ENCODE results near the gene COX5A.
"Not testable (repeated sequence)": the region's sequence is repeated elsewhere in the genome, so short reads cannot be mapped to it uniquely, and the experiment has no call there.

COX5A gene

GRCh38 chr15:74917676-74918075 is 20.2 kb downstream of the COX5A start:
- no peak for TF ChIP-seq CTCF (IDR thresholded peaks at IDR 0.05; ENCODE audit: low read length)
- no peak for TF ChIP-seq EZH2 (IDR thresholded peaks at IDR 0.05; ENCODE audit: borderline replicate concordance, low read length)
- Histone ChIP-seq H3K36me3 (ENCODE audit: insufficient read depth, low read length) (peaks cover 93% of the 10 kb centered on the region), H3K9me2 (ENCODE audit: low read depth, low read length) (no peaks in the 10 kb centered on the region), H3K4me2 (ENCODE audit: low read length) (no peak overlapping the region), H3K27me3 (ENCODE audit: insufficient read depth, low read length) (no peaks in the 10 kb centered on the region), H3K4me3 (ENCODE audit: low read depth, low read length, poor library complexity, severe bottlenecking) (no peak overlapping the region), H3F3A (ENCODE audit: insufficient read depth, low read length) (no peaks in the 10 kb centered on the region), H3K4me1 (ENCODE audit: insufficient read depth, low read length, severe bottlenecking) (no peaks in the 10 kb centered on the region), H2AFZ (ENCODE audit: low read length) (no peak overlapping the region), H3K79me2 (ENCODE audit: insufficient read depth, low read length) (no peaks in the 10 kb centered on the region), H3K9ac (ENCODE audit: low read length) (no peak overlapping the region), H3K27ac (ENCODE audit: low read depth, low read length, poor library complexity, severe bottlenecking) (no peak overlapping the region), H3K9me3 (ENCODE audit: low read length) (no peaks in the 10 kb centered on the region), H4K20me1 (ENCODE audit: insufficient read depth, low read length) (no peaks in the 10 kb centered on the region)

GRCh38 chr15:74913799-74914198 is 24.1 kb downstream of the COX5A start:
- not testable (repeated sequence) for H3K27me3 ChIP-seq (ENCODE audit: insufficient read depth, low read length); H4K20me1 ChIP-seq (ENCODE audit: insufficient read depth, low read length); H3K9me3 ChIP-seq (ENCODE audit: low read length); H3K9ac ChIP-seq (ENCODE audit: low read length); H2AFZ ChIP-seq (ENCODE audit: low read length); H3K4me3 ChIP-seq (ENCODE audit: low read depth, low read length, poor library complexity, severe bottlenecking); H3K4me1 ChIP-seq (ENCODE audit: insufficient read depth, low read length, severe bottlenecking); H3K9me2 ChIP-seq (ENCODE audit: low read depth, low read length); H3K79me2 ChIP-seq (ENCODE audit: insufficient read depth, low read length); H3F3A ChIP-seq (ENCODE audit: insufficient read depth, low read length); H3K27ac ChIP-seq (ENCODE audit: low read depth, low read length, poor library complexity, severe bottlenecking); H3K4me2 ChIP-seq (ENCODE audit: low read length)
- peaks cover 82% of the 10 kb centered on the region for H3K36me3 ChIP-seq (ENCODE audit: insufficient read depth, low read length)

GRCh38 chr15:74913041-74913440 is 24.8 kb downstream of the COX5A start:
- TF ChIP-seq EZH2 (IDR thresholded peaks at IDR 0.05; ENCODE audit: borderline replicate concordance, low read length) (no peak), CTCF (IDR thresholded peaks at IDR 0.05; ENCODE audit: low read length) (no peak)
- H3K4me3 ChIP-seq (ENCODE audit: low read depth, low read length, poor library complexity, severe bottlenecking), result no peak overlapping the region
- H3K4me2 ChIP-seq (ENCODE audit: low read length), result no peak overlapping the region
- peaks cover 75% of the 10 kb centered on the region for H3K36me3 ChIP-seq (ENCODE audit: insufficient read depth, low read length)
- no peak overlapping the region for H3K9ac ChIP-seq (ENCODE audit: low read length)
- no peak overlapping the region for H2AFZ ChIP-seq (ENCODE audit: low read length)
- no peaks in the 10 kb centered on the region for H3F3A ChIP-seq (ENCODE audit: insufficient read depth, low read length)
- no peaks in the 10 kb centered on the region for H3K9me2 ChIP-seq (ENCODE audit: low read depth, low read length)
- no peaks in the 10 kb centered on the region for H3K79me2 ChIP-seq (ENCODE audit: insufficient read depth, low read length)
- H4K20me1 ChIP-seq (ENCODE audit: insufficient read depth, low read length), result no peaks in the 10 kb centered on the region
- H3K9me3 ChIP-seq (ENCODE audit: low read length), result no peaks in the 10 kb centered on the region
- H3K27me3 ChIP-seq (ENCODE audit: insufficient read depth, low read length), result no peaks in the 10 kb centered on the region
- H3K4me1 ChIP-seq (ENCODE audit: insufficient read depth, low read length, severe bottlenecking), result no peaks in the 10 kb centered on the region
- no peak overlapping the region for H3K27ac ChIP-seq (ENCODE audit: low read depth, low read length, poor library complexity, severe bottlenecking)

GRCh38 chr15:74908635-74909034 is 29.2 kb downstream of the COX5A start:
- Histone ChIP-seq H3K4me1 (ENCODE audit: insufficient read depth, low read length, severe bottlenecking) (peaks cover 32% of the 10 kb centered on the region), H3K4me2 (ENCODE audit: low read length) (no peak overlapping the region), H3K27me3 (ENCODE audit: insufficient read depth, low read length) (no peaks in the 10 kb centered on the region), H3K36me3 (ENCODE audit: insufficient read depth, low read length) (peaks cover 49% of the 10 kb centered on the region), H2AFZ (ENCODE audit: low read length) (no peak overlapping the region), H3K9me2 (ENCODE audit: low read depth, low read length) (no peaks in the 10 kb centered on the region), H3K79me2 (ENCODE audit: insufficient read depth, low read length) (peaks cover 7% of the 10 kb centered on the region; the same call in 1 of the 2 replicates), H3K9me3 (ENCODE audit: low read length) (no peaks in the 10 kb centered on the region), H3K9ac (ENCODE audit: low read length) (no peak overlapping the region), H3K27ac (ENCODE audit: low read depth, low read length, poor library complexity, severe bottlenecking) (no peak overlapping the region), H3F3A (ENCODE audit: insufficient read depth, low read length) (no peaks in the 10 kb centered on the region), H3K4me3 (ENCODE audit: low read depth, low read length, poor library complexity, severe bottlenecking) (no peak overlapping the region), H4K20me1 (ENCODE audit: insufficient read depth, low read length) (no peaks in the 10 kb centered on the region)
- TF ChIP-seq CTCF (IDR thresholded peaks at IDR 0.05; ENCODE audit: low read length) (no peak), EZH2 (IDR thresholded peaks at IDR 0.05; ENCODE audit: borderline replicate concordance, low read length) (no peak)
